ENCODE results near the gene CBFA2T3.

CBFA2T3 gene

DNA sequence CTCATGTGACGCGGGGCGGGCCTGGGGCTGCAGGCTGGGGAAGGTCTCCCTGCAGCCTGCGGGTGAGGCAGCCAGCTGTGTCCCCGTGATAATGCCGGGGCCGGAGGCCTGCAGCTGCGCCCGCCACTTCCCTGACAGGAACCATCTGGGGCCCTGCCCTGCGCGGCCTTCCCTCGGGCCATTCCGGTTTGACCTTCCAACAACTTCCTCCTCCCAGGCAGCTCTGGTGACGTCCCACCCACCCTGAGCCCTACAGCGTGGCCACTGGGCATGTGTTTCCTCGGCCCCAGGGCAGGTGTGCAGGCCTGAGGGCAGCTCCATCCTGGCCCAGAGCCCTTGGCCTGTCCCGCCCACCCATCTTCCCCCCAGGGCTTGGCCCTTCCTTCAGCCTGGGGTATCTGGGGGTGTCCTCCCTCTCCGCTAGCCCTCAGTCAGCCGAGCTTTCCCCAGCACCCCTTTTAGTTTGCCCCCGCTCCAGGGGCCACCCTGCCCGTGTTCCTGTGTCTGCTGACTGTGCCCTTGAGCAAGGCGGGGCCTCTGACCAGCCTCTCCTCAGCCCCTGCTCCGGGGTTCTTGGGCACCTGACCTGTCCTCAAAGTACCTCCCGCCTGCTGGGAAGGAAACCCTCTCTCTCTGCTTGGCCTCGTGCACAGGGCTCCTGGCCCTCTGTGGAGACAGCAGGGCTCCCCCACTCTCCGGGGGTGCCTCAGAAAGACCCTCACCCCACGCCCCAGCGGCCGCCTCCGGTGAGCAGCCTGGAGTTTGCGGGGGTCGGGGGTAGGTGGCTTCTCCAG, at the start of gene CBFA2T3:
CBFA2T3 (minus strand) TSS at position 190 of the 794 bp plus-strand sequence. CDS start 400 bp downstream, outside the sequence.
- Histone ChIP-seq H3K27me3 (ENCODE audit: low read depth, low read length) (no peaks in the 10 kb centered on the region), H3K27ac (ENCODE audit: low read length) (peak within 1 kb of the TSS; percentile 87), H3K4me2 (ENCODE audit: low read length) (peak within 1 kb of the TSS; percentile 62), H3K4me3 (ENCODE audit: low read length) (peak within 1 kb of the TSS; percentile 69), H2AFZ (ENCODE audit: low read depth, low read length) (no peak within 1 kb of the TSS), H3K9ac (ENCODE audit: low read length) (peak within 1 kb of the TSS; percentile 88), H3K9me3 (ENCODE audit: insufficient read depth, low read length) (no peaks in the 10 kb centered on the region), H3K4me1 (ENCODE audit: low read length) (peaks cover 93% of the 10 kb centered on the region), H3K36me3 (replicated peaks; ENCODE audit: low read depth, low read length) (peaks cover 8% of the 10 kb centered on the region), H4K20me1 (ENCODE audit: insufficient read depth, low read length) (no peaks in the 10 kb centered on the region), H3K79me2 (ENCODE audit: low read length) (peaks cover 43% of the 10 kb centered on the region)
- TF ChIP-seq, protein P1, sequence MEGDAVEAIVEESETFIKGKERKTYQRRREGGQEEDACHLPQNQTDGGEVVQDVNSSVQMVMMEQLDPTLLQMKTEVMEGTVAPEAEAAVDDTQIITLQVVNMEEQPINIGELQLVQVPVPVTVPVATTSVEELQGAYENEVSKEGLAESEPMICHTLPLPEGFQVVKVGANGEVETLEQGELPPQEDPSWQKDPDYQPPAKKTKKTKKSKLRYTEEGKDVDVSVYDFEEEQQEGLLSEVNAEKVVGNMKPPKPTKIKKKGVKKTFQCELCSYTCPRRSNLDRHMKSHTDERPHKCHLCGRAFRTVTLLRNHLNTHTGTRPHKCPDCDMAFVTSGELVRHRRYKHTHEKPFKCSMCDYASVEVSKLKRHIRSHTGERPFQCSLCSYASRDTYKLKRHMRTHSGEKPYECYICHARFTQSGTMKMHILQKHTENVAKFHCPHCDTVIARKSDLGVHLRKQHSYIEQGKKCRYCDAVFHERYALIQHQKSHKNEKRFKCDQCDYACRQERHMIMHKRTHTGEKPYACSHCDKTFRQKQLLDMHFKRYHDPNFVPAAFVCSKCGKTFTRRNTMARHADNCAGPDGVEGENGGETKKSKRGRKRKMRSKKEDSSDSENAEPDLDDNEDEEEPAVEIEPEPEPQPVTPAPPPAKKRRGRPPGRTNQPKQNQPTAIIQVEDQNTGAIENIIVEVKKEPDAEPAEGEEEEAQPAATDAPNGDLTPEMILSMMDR (IDR thresholded peaks at IDR 0.05; ENCODE audit: low read depth, low read length) = no peak
- no peak for TF ChIP-seq EZH2phosphoT487 (IDR thresholded peaks at IDR 0.05; ENCODE audit: low read depth)

DNA sequence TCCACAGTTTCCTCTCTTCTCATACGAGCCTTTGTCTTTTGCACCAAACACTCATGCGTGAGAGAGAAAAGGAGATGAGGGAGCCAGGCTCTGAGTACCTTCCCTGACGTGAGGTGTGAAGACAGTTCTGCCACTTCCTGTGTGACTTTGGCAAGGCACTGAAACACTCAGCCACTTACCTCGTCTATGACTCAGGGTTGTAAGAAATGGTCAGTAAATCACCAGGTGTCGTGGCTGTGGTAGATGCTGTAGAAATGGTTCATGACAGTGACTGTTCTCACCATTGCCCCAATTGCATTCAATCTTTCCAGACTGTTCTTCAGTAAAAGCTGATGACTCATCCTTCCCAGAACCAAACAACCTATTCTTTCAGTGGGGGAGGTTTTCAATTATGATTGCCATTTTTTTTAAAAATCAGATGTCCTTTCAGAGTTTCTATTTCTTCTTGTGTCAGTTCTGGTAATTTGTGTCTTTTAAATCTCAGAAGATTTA, 49.2 kb upstream of the CBFA2T3 start:
- Histone ChIP-seq H3K27me3 (ENCODE audit: low read depth, low read length) (peaks cover 7% of the 10 kb centered on the region), H3K36me3 (replicated peaks; ENCODE audit: low read depth, low read length) (no peaks in the 10 kb centered on the region), H3K27ac (ENCODE audit: low read length) (no peak overlapping the region), H3K9me3 (ENCODE audit: insufficient read depth, low read length) (no peaks in the 10 kb centered on the region), H3K4me2 (ENCODE audit: low read length) (peak overlapping the region; percentile 16), H3K9ac (ENCODE audit: low read length) (no peak overlapping the region), H4K20me1 (ENCODE audit: insufficient read depth, low read length) (no peaks in the 10 kb centered on the region), H3K4me1 (ENCODE audit: low read length) (peaks cover 9% of the 10 kb centered on the region), H2AFZ (ENCODE audit: low read depth, low read length) (no peak overlapping the region), H3K4me3 (ENCODE audit: low read length) (no peak overlapping the region), H3K79me2 (ENCODE audit: low read length) (no peaks in the 10 kb centered on the region)
- TF ChIP-seq EZH2phosphoT487 (IDR thresholded peaks at IDR 0.05; ENCODE audit: low read depth) = no peak
- TF ChIP-seq, protein P1 (IDR thresholded peaks at IDR 0.05; ENCODE audit: low read depth, low read length) = no peak

DNA sequence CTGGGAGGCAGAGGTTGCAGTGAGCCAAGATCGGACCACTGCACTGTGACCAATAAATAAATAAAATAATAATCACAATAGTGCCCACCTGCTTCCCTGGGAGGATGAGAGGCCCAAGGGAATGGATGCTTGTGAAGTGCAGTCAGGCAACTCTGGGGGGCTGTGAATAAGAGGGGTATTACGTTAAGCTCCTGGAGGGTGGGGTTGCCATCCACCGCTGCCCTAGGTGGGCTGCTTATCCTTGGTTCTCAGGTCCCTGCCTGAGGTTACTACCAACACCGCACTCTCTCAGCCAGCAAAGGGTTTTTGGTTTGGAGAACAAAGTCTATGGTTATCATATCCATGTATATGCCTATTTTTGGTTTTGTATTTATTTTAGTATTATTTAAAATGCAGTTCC, 48.6 kb upstream of the CBFA2T3 start:
- Histone ChIP-seq H3K36me3 (replicated peaks; ENCODE audit: low read depth, low read length) (no peaks in the 10 kb centered on the region), H3K4me1 (ENCODE audit: low read length) (peaks cover 9% of the 10 kb centered on the region), H3K27me3 (ENCODE audit: low read depth, low read length) (peaks cover 12% of the 10 kb centered on the region), H2AFZ (ENCODE audit: low read depth, low read length) (no peak overlapping the region), H3K4me2 (ENCODE audit: low read length) (no peak overlapping the region), H3K4me3 (ENCODE audit: low read length) (no peak overlapping the region), H4K20me1 (ENCODE audit: insufficient read depth, low read length) (no peaks in the 10 kb centered on the region), H3K9ac (ENCODE audit: low read length) (no peak overlapping the region), H3K79me2 (ENCODE audit: low read length) (no peaks in the 10 kb centered on the region), H3K9me3 (ENCODE audit: insufficient read depth, low read length) (no peaks in the 10 kb centered on the region), H3K27ac (ENCODE audit: low read length) (no peak overlapping the region)
- TF ChIP-seq, protein P1 (IDR thresholded peaks at IDR 0.05; ENCODE audit: low read depth, low read length) = no peak
- TF ChIP-seq EZH2phosphoT487 (IDR thresholded peaks at IDR 0.05; ENCODE audit: low read depth) = no peak

DNA sequence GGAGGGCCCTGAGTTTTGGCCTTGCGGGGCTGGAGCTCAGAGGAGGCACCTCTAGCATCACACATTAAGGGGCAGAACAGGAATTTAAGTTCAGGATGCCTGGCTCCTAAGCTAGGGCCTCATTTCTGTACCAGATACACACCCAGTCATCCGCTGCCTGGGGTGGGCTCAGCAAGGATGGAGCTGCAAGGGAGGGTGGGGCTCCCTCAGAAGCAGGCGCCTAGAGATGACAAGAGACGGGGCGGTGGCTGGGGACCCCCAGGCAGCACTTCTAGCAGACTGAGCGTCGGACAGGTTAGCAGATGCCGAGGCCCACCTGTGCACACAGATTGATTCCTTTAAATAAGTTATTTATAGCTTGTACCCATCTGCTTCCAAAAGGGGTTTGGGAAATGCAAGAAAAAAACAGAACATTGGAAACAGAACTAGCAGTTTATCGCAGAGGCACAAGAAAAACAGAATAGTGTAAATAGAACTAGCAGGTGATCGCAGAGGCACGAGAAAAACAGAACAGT, 47.6 kb upstream of the CBFA2T3 start:
- H3K27ac ChIP-seq (ENCODE audit: low read length) = no peak overlapping the region
- TF ChIP-seq EZH2phosphoT487 (IDR thresholded peaks at IDR 0.05; ENCODE audit: low read depth) = no peak
- TF ChIP-seq, protein P1 (IDR thresholded peaks at IDR 0.05; ENCODE audit: low read depth, low read length) = no peak
- no peak overlapping the region for H2AFZ ChIP-seq (ENCODE audit: low read depth, low read length)

More for the DNA sequence above, 47.6 kb upstream of the CBFA2T3 start:
- Histone ChIP-seq H3K4me2 (ENCODE audit: low read length) (no peak overlapping the region), H3K4me1 (ENCODE audit: low read length) (peaks cover 15% of the 10 kb centered on the region), H4K20me1 (ENCODE audit: insufficient read depth, low read length) (no peaks in the 10 kb centered on the region), H3K36me3 (replicated peaks; ENCODE audit: low read depth, low read length) (no peaks in the 10 kb centered on the region), H3K9ac (ENCODE audit: low read length) (no peak overlapping the region), H3K27me3 (ENCODE audit: low read depth, low read length) (peaks cover 12% of the 10 kb centered on the region), H3K79me2 (ENCODE audit: low read length) (no peaks in the 10 kb centered on the region), H3K9me3 (ENCODE audit: insufficient read depth, low read length) (no peaks in the 10 kb centered on the region), H3K4me3 (ENCODE audit: low read length) (no peak overlapping the region)
